ENCODE data around the gene PHF21A.

The PHF21A gene

GRCh38 chr11:46051102-46051501 lies 70.2 kb downstream of the PHF21A start:
- no peak overlapping the region for H3K27ac ChIP-seq
- TF ChIP-seq CTCF (conservative IDR thresholded peaks at IDR 0.05): no peak
- TF ChIP-seq ZFX (IDR thresholded peaks at IDR 0.05): no peak

GRCh38 chr11:46050662-46051061 lies 70.6 kb downstream of the PHF21A start:
- TF ChIP-seq ZFX (IDR thresholded peaks at IDR 0.05) (no peak), CTCF (conservative IDR thresholded peaks at IDR 0.05) (no peak)
- H3K27ac ChIP-seq: no peak overlapping the region

- H3K27ac ChIP-seq: no peak overlapping the region
Observed at GRCh38 chr11:46050003-46050461, 71.2 kb downstream of the PHF21A start.

GRCh38 chr11:46049325-46049897 lies 71.8 kb downstream of the PHF21A start:
- no peak overlapping the region for H3K27ac ChIP-seq
- TF ChIP-seq ZFX (IDR thresholded peaks at IDR 0.05) (no peak), CTCF (conservative IDR thresholded peaks at IDR 0.05) (no peak)

More at GRCh38 chr11:46050003-46050461, 71.2 kb downstream of the PHF21A start:
- no peak for TF ChIP-seq ZFX (IDR thresholded peaks at IDR 0.05)
- TF ChIP-seq CTCF (conservative IDR thresholded peaks at IDR 0.05): no peak

GRCh38 chr11:46048198-46048597 lies 73.1 kb downstream of the PHF21A start:
- H3K27ac ChIP-seq: no peak overlapping the region
- TF ChIP-seq ZFX (IDR thresholded peaks at IDR 0.05) (no peak), CTCF (conservative IDR thresholded peaks at IDR 0.05) (no peak)

- H3K27ac ChIP-seq: no peak overlapping the region
- TF ChIP-seq ZFX (IDR thresholded peaks at IDR 0.05) (no peak), CTCF (conservative IDR thresholded peaks at IDR 0.05) (no peak)
Observed at GRCh38 chr11:46047520-46047919, 73.7 kb downstream of the PHF21A start.

GRCh38 chr11:46045811-46046210 lies 75.4 kb downstream of the PHF21A start:
- TF ChIP-seq ZFX (IDR thresholded peaks at IDR 0.05) (no peak), CTCF (conservative IDR thresholded peaks at IDR 0.05) (no peak)
- H3K27ac ChIP-seq: no peak overlapping the region
